ENCODE results near the gene KLK5. TPM values are rescaled to one million over a fixed set of nuclear protein-coding genes. Genes with fewer than 3 reads are reported as not detected.

KLK5 gene
- polyA plus RNA-seq, 12 donors: 0.32 TPM; not detected in 11

DNA sequence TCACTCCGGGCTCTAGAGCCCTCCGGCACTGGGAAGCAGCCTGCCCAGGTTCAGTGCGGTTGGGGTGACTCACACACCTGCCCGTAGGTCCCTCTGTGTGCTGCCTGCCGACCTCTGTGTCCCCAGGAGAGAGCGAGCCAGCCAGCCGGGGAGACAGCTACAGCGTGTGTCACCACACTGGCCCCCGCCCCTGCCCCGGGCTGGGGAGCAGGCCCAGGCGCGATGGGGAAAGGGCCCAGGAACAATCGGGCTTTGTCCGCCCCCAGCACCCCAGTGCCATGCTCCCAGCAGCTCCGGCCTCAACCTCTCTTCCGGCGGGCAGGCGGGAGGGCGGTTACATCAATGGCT is 16.5 kb upstream of the KLK5 start, which contains the start of gene KLK6:
TSS of gene KLK6 (minus strand) at position 179 of the 348 bp plus-strand sequence. CDS start 1,487 bp downstream, outside the sequence.
- no peak for DNase-seq

DNA sequence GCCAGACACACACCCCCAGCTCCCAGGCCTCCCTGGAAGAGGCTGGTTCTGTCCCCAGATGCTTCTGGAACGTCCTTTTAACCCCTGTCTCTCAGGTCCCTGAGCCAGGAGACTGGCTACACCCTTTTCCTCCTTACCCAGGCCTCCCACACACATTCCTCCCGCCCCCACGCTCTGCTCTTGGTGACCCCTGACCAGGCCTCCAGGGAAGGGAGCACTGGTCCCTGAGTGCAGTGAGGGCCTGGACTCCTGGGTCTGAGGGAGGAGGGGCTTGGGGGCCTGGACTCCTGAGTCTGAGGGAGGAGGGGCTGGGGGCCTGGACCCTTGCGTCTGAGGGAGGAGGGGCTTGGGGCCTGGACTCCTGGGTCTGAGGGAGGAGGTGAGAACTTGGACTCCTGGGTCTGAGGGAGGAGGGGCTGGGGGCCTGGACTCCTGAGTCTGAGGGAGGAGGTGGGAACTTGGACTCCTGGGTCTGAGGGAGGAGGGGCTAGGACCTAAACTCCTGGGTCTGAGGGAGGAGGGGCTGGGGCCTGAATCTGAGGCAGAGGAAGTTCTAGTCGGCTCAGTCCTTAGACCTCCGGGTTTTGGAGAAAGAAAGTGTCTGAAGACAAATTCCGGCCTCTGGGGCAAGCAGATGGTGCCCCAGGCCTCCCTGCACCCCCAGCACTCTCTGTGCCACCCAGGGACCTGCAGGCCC is 16.0 kb upstream of the KLK5 start:
- no peak for DNase-seq

DNA sequence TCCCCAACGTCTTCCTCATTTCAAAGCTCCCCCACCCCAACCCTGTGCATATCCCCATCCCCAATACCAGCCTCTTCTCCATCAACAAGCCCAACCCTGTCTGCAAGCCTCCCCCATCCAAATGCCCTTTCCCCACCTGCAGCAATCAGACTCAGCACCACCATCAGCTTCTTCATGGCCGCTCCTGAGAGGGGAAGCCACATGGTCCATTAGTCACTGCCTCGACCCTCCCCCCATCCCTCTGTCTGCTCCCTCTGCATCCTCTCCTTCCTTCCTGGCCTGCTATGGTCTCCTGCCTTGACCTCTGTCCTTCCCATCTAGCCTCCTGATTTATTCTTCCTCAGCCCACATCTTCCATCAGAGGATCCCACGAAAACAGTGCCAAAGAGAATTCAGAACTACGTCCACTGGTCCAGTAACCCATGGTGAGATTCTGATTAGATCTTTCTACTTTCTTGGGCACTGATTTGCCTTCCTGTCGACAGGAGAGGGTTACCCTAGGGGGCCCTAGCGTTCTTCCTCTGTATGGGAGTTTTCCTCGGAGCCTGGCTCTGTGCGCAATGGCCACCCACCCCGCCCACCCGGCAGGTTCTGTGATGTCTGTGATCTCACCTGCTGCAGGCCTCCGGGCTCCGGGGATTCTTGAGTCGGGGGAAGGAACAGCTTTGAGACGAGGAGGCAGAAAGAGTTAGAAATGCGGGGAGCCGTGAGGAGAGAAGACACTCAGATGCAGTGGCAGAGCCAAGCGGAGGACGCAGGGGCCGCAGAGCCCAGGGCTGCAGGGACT is 15.3 kb upstream of the KLK5 start:
- no peak for DNase-seq

DNA sequence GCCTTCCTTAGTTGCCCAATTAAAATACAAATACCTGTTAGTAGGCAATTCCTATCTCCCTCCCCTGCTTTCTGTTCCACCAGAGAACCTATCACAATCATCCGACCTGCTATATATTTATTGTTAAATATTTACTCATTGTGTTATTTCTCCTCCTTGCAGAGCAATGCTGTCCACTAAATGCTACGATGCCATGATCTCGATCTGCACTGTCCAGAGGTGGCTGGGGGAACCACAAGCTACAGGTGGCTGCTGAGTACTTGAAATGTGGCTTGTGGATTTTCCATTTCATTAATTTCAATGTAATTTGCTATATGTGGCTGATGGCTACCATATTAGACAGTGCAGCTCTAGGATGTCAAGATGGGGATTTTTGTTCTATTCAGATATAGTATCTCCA is 11.4 kb upstream of the KLK5 start:
- no peak for DNase-seq

DNA sequence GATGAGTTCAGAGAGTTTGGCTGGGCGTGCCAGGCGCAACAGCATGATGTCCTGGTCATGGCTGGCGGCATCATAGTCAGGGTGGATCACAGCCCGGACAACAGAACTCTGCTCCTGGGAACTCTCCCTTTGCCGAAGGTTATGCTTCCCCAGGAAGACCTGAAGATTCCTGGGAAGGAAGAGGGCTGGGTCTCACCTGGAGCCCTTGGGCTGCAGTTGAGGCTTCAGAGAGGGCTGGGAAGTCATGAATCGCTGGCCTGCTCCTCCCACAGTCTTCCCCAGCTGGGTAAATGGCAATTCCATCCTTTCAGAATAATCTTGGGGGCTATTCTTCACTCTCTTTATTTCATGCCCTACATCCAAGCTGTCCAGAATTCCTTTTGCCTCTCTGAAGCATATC is 10.5 kb upstream of the KLK5 start:
- DNase-seq: no peak

DNA sequence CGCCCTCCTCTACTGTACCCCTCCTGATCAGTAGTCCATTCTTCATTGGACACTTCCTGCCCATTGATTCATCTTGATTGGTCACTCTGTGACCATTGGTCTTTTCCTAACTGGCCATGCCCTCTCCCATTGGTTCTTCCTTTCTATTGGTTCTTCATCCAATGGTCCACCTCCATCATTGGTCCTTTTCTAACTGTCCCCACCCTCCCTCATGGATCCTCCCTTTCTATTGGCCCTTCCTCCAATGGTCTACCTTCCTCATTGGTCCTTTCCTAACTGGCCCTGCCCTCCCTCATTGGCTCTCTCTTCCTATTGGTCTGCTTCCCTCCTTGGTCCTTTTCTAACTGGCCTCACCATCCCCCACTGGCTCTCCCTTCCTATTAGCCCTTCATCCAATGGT is 9.4 kb upstream of the KLK5 start:
- DNase-seq: no peak

DNA sequence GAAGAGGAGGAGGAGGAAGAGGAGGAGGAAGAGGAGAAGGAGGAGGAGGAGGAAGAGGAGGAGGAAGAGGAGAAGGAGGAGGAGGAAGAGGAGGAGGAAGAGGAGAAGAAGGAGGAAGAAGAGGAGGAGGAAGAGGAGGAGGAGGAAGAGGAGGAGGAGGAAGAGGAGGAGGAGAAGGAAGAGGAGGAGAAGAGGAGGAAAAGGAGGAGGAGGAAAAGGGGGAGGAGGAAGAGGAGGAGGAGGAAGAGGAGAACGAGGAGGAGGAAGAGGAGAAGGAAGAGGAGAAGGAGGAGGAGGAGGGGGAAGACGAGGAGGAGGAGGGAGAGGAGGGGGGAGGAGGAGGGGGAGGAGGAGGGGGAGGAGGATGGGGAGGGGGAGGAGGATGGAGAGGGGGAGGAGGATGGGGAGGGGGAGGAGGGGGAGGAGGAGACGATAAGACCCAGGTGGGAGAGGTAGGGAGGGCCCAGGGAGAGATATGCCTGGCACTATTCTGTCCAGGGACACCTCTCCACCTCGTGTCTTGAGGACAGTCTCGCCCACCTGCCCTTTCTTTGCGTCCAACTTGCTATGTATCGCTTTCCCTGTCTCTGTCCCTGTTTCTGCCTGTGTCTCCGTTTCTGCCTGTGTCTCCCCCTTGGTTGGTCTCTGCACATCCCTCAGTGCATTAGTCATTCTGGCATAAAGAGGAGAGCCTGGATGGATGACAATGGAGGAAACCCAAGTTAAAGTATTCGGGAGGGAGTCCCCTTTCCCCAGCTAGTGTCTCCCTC is 7.1 kb upstream of the KLK5 start:
- DNase-seq: no peak

DNA sequence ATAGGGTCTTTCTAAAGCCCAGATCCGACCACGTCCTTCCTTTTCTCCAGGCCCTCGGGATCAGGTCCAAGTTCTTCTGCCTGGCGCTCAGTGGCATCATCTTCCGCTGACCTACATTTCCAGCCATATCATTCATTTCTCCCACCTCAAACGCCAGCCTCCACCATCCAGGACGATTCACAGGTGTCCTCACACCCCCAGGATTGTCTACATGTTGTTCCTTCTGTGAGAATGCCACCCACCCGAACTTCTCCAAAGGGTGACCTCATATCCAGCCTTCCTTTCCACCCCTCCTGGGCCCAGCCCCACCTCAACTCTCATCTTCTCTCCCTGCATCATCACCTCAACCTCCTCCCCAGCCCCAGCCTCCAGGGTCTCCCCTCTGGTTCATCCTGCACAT is 4.7 kb upstream of the KLK5 start:
- DNase-seq: no peak

DNA sequence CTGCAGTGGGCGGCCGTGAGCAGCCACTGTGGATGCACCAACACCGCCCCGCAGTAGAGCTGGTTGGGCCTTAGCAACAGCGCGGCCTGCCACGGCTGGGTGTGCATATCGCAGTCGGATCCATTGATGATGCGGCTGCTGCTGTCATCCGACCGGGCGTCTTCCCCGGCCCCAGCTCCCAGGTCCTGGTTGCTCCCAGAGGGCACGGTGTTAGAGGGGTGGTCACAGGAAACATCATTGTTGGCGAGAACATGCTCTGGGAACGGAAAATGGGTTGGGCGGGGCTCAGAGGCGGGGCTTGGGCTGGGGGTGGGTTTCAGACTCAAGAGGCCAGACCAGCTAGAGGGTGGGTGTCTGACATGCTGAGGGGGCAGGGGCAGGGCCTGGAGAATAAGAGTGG is 3.0 kb downstream of the KLK5 start:
- DNase-seq: no peak

DNA sequence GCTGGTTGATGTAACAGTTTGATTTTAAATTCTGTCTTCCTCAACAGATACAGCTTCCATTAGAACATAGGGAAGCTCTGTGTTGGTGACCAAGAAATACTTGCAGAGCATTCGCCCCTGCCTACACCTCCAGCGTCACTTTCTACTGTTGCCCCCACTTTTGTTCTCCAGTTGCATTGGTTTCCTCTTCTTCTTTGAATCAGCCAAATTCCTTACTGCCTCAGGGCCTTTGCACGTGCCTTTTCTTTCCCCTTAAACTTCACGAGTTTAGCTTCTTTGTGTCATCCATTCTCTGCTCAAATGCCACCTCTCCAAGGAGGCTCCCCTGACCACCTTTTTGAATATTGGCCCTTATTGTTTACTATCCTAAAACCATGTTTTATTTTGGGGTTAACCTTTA is 5.7 kb downstream of the KLK5 start:
- no peak for DNase-seq

DNA sequence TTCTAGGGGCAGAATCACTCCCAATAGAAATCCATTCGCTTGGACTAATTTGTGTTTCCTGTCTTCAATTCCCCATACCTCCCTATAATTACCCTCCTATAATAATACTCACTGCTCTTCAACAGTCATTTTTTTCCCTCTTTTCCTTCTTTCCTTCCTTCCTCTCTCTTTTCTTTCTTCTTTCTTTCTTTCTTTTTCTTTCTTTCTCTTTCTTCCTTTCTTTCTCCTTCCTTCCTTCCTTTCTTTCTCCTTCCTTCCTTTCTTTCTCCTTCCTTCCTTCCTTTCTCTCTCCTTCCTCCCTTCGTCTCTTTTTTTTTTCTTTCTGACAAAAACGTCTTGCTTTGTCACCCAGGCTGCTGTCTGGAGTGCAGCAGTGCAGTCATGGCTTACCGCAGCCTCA is 8.0 kb downstream of the KLK5 start:
- DNase-seq: no peak

DNA sequence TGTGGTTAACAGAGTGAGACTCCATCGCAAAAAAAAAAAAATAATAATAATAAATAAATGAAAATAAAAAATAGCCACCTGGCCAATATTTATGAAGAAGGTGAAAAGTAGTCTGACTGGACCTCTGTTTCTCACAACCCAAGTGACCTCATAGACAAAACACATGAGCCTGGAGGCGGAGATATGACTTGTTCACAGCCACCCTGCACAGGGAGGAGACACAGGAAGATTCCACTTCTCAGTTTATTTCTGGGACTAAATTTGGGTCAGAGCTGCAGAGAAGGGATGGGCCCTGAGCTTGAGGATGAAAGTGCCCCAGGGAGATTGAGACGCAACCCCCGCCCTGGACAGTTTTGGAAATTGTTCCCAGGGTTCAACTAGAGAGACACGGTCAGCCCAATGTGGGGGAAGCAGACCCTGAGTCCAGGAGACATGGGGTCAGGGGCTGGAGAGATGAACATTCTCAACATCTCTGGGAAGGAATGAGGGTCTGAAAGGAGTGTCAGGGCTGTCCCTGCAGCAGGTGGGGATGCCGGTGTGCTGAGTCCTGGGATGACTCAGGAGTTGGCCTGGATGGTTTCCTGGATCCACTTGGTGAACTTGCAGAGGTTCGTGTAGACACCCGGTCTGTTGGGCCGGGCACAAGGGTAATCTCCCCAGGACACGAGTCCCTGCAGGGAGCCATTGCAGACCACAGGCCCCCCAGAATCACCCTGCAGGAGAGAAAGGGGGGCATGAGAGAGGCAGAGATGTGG is 9.6 kb downstream of the KLK5 start:
- DNase-seq: no peak

DNA sequence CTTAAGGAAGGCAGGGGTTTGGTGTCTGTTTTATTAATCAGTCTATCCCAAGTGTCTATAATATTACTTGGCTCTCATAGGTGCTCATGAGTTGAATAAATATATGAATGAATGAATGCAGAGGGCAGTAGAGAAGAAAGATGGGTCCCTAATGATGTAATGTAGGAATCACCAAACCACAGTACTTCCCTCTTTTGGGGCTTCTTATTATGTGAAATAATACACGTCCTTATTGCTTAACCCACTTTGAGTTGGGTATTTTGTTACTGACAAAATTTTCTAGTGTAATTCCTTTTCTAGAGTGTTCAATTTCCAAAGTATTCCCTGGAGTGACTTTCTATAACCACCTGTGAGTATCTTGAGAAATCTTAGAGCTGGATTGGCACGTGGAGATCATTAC is 13.2 kb downstream of the KLK5 start:
- DNase-seq: no peak

DNA sequence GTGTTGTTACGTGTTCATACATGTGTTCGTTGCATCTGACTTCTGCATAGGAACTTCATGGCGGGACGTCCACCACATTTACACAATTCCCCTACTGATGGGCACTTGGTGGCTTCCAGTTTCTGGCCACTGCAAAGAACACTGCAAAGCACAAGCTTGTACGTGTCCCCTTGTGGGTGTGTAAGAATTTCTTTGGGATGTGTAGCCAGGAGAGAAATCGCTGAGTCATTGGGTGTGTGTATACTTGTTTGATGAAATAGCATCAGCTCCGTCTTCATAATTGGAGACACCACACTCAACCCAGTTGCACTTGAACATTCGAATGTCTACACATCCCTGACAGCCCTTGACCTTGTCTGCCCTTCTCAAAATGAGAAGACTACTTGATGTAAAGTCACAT is 19.2 kb downstream of the KLK5 start:
- no peak for DNase-seq

DNA sequence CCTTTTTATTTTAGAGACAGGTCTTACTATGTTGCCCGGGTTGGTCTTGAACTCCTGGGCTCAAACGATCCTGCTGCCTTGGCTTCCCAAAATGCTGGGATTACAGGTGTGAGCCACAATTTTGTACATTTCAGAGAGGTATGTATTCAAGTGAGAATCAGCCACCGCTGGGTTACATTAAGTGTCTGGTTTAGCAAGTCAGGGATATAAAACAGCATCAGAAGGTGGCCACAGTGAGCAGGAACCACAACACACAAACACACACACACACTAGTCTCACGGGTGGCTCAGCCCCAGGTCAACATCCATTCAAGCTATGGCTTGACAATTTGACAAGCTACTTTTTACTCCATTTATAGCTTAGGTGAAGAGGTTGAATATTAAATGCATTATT is 20.2 kb downstream of the KLK5 start:
- no peak for DNase-seq

DNA sequence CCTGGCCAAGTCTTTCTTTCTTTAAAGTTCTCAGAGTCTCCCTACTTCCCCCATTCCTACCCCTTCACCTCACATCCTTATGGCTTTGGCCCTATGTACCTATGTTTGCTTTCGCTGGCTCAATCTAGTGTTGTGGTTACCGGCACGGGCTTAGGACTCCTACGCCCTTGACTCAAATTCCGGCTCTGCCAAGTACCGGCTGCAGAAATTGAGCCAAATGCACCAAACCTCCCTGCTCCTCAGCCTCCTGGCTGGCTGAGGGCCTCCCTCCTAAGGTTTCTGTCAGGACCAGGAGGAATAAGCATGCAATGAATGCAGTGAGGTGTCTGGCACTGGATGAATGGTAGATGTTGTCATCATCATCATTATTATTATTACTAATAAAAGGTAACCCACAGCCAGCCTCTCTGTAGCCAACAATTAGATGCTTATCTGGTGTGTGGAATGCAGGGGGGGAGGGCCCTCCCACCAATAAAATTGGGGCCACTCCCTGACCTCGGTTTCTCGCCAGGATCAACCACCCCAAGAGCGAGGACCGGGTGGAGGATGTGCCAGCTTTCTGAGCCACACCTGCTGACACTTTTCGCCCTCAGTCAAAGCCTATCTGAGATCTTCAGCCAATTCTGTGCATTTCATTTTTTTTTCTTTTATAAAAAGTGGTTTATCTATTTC is 20.7 kb downstream of the KLK5 start:
- DNase-seq: no peak

DNA sequence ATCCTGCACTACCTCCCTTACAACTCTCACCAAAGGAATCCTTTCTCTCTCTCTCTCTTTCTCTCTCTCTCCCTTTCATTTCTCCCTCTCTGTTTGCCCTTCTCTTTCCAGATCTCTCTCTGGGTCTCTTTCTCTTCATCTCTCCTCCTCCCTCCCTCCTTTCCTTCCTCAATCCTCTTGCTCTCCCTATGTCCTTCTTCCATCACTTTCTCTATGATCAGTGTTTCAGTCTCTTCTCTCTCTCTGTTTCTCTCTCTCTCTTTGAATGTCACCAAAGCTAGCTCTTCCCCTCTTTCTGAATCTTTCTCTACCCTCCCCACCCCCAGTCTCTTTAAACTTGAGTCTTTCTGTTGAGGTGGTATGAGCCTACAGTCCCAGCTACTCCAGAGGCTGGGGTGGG is 21.8 kb downstream of the KLK5 start:
- DNase-seq: no peak

DNA sequence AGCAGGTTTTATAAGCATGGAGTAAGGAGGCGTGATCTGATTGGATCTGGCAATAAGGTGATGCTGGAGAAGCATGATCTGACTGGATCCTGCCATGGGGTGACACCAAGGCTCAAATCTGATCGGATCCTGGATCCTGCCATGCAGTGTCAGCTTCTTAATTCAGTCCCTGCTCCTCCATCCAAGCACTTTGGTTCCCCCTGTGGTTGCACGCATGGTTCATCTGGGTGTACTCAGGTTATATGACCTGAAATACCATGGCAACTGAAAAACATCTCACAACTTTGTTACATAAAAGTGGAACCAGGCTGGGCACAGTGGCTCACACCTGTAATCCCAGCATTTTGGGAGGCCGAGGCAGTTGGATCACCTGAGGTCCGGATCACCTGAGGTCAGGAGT is 24.0 kb downstream of the KLK5 start:
- no peak for DNase-seq

DNA sequence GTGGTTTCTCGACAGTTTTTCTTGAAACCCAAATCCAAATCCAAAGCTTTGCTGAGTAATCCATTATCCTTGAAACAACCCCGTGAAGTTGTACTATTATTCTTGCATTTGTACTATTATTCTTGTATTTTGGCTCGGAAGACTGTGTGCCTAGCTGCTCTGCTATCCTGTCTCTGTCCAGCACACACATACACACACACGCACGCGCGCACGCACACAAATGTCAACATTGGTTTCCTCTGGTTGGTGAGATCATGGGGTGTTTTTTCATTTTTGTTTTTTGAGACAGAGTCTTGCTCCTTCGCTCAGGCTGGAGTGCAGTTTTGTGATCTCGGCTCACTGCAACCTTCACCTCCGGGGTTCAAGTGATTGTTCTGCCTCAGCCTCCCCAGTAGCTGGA is 26.7 kb downstream of the KLK5 start:
- no peak for DNase-seq

DNA sequence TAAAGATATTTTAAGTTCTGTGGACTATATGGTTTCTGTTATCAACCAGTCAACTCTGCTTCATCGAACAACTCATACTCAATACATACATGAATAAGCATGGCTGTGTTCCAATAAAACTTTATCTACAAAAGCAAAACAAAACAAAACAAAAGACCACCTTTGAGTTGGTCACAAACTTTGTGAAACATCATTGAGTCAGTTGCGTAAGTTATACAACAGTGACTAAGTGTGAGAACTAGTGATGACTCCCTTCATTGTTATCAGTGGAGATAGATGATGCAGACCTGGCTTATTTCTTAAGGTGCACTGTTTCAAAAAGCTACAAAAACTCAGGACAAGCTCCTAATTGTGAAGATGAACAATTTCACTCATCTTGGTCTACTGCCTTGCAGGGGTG is 27.1 kb downstream of the KLK5 start:
- no peak for DNase-seq

DNA sequence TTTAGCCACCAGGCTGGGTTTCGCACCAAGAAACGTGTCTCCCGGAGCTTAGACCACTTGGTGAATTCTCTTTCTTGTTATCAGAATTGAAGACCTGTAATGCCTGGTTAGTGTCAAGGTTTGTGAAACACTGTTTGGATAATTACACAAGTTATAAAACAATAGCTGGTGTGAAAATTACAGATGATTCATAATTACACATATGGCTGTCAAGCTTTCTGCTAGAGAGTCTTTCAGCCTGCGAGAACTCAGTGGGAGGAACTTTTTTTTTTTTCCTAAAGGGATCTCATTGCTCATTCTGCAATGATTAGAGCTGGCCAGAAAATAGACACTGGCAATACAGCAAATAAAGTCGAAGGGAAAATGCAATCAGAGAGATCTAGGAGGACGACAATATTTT is 28.3 kb downstream of the KLK5 start:
- no peak for DNase-seq

Measured in muscle of arm (tissue), 12 donors.